WTC11 (cell line): ENCODE measurements around the gene RIGI. TPM values are rescaled to one million over a fixed set of nuclear protein-coding genes. Genes with fewer than 3 reads are reported as not detected.

Experiments
- ATAC-seq: fragments of 200-7000 bp; cut with Tn5 transposase; 2 replicates; pipeline ENCODE4 v1.10.0; 2021; ENCODE audit warnings: mild to moderate bottlenecking, moderate library complexity
- CTCF ChIA-PET: fragments of 300-600 bp; sonication (Branson Sonifier 250); formaldehyde crosslinking; loops from one replicate; lab custom pipeline; 2021; ENCODE audit warnings: antibody characterized with exemption; lab: Charles Lee
- POLR2A ChIA-PET: fragments of 350-600 bp; sonication (Branson Sonifier 250); formaldehyde crosslinking; loops from one replicate; lab custom pipeline; 2021; ENCODE audit warnings: antibody characterized with exemption; lab: Charles Lee
- DNase-seq: peaks from one replicate; pipeline ENCODE4 v3.0.0; 2021; ENCODE audit warnings: low spot score
- H3K27ac Mint-ChIP-seq: 2 replicates; pipeline ENCODE4 v1.8.0; 2021; ENCODE audit warnings: mixed read lengths
- H3K27me3 Mint-ChIP-seq: 2 replicates; pipeline ENCODE4 v1.8.0; 2021; ENCODE audit warnings: low read depth, mild to moderate bottlenecking, moderate library complexity, mixed read lengths
- H3K36me3 Mint-ChIP-seq: 2 replicates; pipeline ENCODE4 v1.8.0; 2021; ENCODE audit warnings: mixed read lengths
- H3K4me1 Mint-ChIP-seq: 2 replicates; pipeline ENCODE4 v1.8.0; 2022; ENCODE audit warnings: mixed read lengths
- H3K4me3 Mint-ChIP-seq: 2 replicates; pipeline ENCODE4 v1.8.0; 2021; ENCODE audit warnings: mild to moderate bottlenecking, moderate library complexity, mixed read lengths
- H3K9me3 Mint-ChIP-seq: 2 replicates; pipeline ENCODE4 v1.8.0; 2021; ENCODE audit warnings: mixed read lengths
- ARID4B ChIP-seq: sonication (generic); formaldehyde crosslinking; IDR thresholded peaks from 2 replicates; pipeline ENCODE4 v1.8.0; 2023; ENCODE audit warnings: missing genetic modification reagents, mild to moderate bottlenecking, borderline replicate concordance
- ATF1 ChIP-seq: sonication (generic); formaldehyde crosslinking; IDR thresholded peaks from 2 replicates; pipeline ENCODE4 v1.8.1; 2023; ENCODE audit warnings: mild to moderate bottlenecking, moderate library complexity, missing genetic modification reagents
- CREB1 ChIP-seq: sonication (generic); formaldehyde crosslinking; IDR thresholded peaks from 2 replicates; pipeline ENCODE4 v1.8.0; 2023; ENCODE audit warnings: mild to moderate bottlenecking, missing genetic modification reagents
- CTCF ChIP-seq: fragments of 200-600 bp; IDR thresholded peaks from 2 replicates; pipeline ENCODE4 v1.8.0; 2022; ENCODE audit warnings: antibody characterized with exemption
- E2F5 ChIP-seq: sonication (generic); formaldehyde crosslinking; IDR thresholded peaks from 2 replicates; pipeline ENCODE4 v1.8.1; 2022; ENCODE audit warnings: mild to moderate bottlenecking, moderate library complexity, missing genetic modification reagents
- ELF4 ChIP-seq: sonication (generic); formaldehyde crosslinking; IDR thresholded peaks from 2 replicates; pipeline ENCODE4 v1.8.1; 2022; ENCODE audit warnings: low read depth, mild to moderate bottlenecking, moderate library complexity, missing genetic modification reagents
- FOXJ3 ChIP-seq: sonication (generic); formaldehyde crosslinking; IDR thresholded peaks from 2 replicates; pipeline ENCODE4 v1.9.0; 2021; ENCODE audit warnings: missing genetic modification reagents, mild to moderate bottlenecking, borderline replicate concordance
- FOXK1 ChIP-seq: sonication (generic); formaldehyde crosslinking; IDR thresholded peaks from 2 replicates; pipeline ENCODE4 v1.8.0; 2022; ENCODE audit warnings: mild to moderate bottlenecking, moderate library complexity, missing genetic modification reagents
- FOXP1 ChIP-seq: sonication (generic); formaldehyde crosslinking; IDR thresholded peaks from 2 replicates; pipeline ENCODE4 v1.8.0; 2022; ENCODE audit warnings: missing genetic modification reagents, mild to moderate bottlenecking, moderate library complexity, borderline replicate concordance
- FOXP4 ChIP-seq: sonication (generic); formaldehyde crosslinking; IDR thresholded peaks from 2 replicates; pipeline ENCODE4 v1.8.0; 2022; ENCODE audit warnings: mild to moderate bottlenecking, missing genetic modification reagents
- MAX ChIP-seq: sonication (generic); formaldehyde crosslinking; IDR thresholded peaks from 2 replicates; pipeline ENCODE4 v1.8.0; 2022; ENCODE audit warnings: mild to moderate bottlenecking, missing genetic modification reagents
- MXD4 ChIP-seq: fragments of 250-450 bp; sonication (Bioruptor Pico); IDR thresholded peaks from 2 replicates; pipeline ENCODE4 v1.8.0; 2021; ENCODE audit warnings: mild to moderate bottlenecking, moderate library complexity, borderline replicate concordance
- NFYB ChIP-seq: sonication (generic); formaldehyde crosslinking; conservative IDR thresholded peaks from 2 replicates; pipeline ENCODE4 v1.8.0; 2022; ENCODE audit warnings: low read depth, missing genetic modification reagents
- RELA ChIP-seq: sonication (generic); formaldehyde crosslinking; IDR thresholded peaks from 2 replicates; pipeline ENCODE4 v1.8.1; 2022; ENCODE audit warnings: missing genetic modification reagents, mild to moderate bottlenecking, borderline replicate concordance
- SMAD3 ChIP-seq: sonication (generic); formaldehyde crosslinking; IDR thresholded peaks from 2 replicates; pipeline ENCODE4 v1.8.0; 2022; ENCODE audit warnings: missing genetic modification reagents, mild to moderate bottlenecking, borderline replicate concordance
- ZNF396 ChIP-seq: fragments of 250-450 bp; sonication (Bioruptor Pico); IDR thresholded peaks from 2 replicates; pipeline ENCODE4 v1.8.0; 2021; ENCODE audit warnings: mild to moderate bottlenecking, moderate library complexity, borderline replicate concordance
- ZNF671 ChIP-seq: fragments of 250-450 bp; sonication (Bioruptor Pico); IDR thresholded peaks from 2 replicates; pipeline ENCODE4 v1.8.0; 2021; ENCODE audit warnings: mild to moderate bottlenecking
- total RNA-seq: library from RNA; stranded (reverse); gene quantifications from 3 replicates; pipeline ENCODE4 v1.2.3, GENCODE V29; 2021

The RIGI gene
- total RNA-seq, 1 experiment from 2014 or later: 7.5 TPM

GRCh38 chr9:32552172-32552872 lies 26.3 kb upstream of the RIGI start, which contains the start of the genes SMIM27 and TOPORS (continued):
- TF ChIP-seq CREB1 (0 out of 2 replicates have a peak, but pooled peaks have one; percentile 61), NFYB (CRISPR knock-in tag) (0 out of 2 replicates have a peak, but pooled peaks have one; percentile 15), FOXJ3 (CRISPR knock-in tag) (no peak), FOXP4 (CRISPR knock-in tag) (peak; percentile 68; the same call in 1 of the 2 replicates), MAX (CRISPR knock-in tag) (peak; percentile 60; the same call in 1 of the 2 replicates), CTCF (no peak), RELA (CRISPR knock-in tag) (no peak)

- Mint-ChIP-seq H3K9me3 (no peaks in the 10 kb centered on the region), H3K36me3 (peaks cover 22% of the 10 kb centered on the region), H3K4me3 (peak overlapping the region; percentile 91), H3K27me3 (no peaks in the 10 kb centered on the region), H3K27ac (peak overlapping the region; percentile 98), H3K4me1 (peaks cover 24% of the 10 kb centered on the region)
- TF ChIP-seq E2F5 (CRISPR knock-in tag) (0 out of 2 replicates have a peak, but pooled peaks have one; percentile 4), ZNF671 (CRISPR knock-in tag) (no peak), ATF1 (CRISPR knock-in tag) (no peak)
- peak; percentile 21 for ATAC-seq
- ChIA-PET CTCF (interaction anchor here (0.5 to 4.7 kb wide), 9 partner anchors 21 to 173 kb away, joined by 3 to 49 read pairs (median 11); partner anchors contain the start of gene RIGI), POLR2A (interaction anchor here (0.7 to 3.8 kb wide), 11 partner anchors 12 to 450 kb away, joined by 3 to 36 read pairs (median 5); partner anchors contain the start of genes ACO1, APTX, NDUFB6 and RIGI)
- no peak for DNase-seq
Measured at GRCh38 chr9:32551276-32552051, 25.5 kb upstream of the RIGI start.

GRCh38 chr9:32550562-32551275 lies 24.7 kb upstream of the RIGI start:
- Mint-ChIP-seq H3K27me3 (no peaks in the 10 kb centered on the region), H3K4me1 (peaks cover 24% of the 10 kb centered on the region), H3K27ac (peak overlapping the region; percentile 98), H3K36me3 (peaks cover 22% of the 10 kb centered on the region), H3K9me3 (no peaks in the 10 kb centered on the region), H3K4me3 (peak overlapping the region; percentile 91)
- ChIA-PET POLR2A (interaction anchor here (0.8 to 3.8 kb wide), 11 partner anchors 9 to 451 kb away, joined by 3 to 36 read pairs (median 4); partner anchors contain the start of genes ACO1, APTX, NDUFB6 and RIGI), CTCF (interaction anchor here (0.5 to 4.7 kb wide), 11 partner anchors 11 to 172 kb away, joined by 3 to 49 read pairs (median 6); partner anchors contain the start of genes ACO1, NDUFB6 and RIGI)
- ATAC-seq (peak; percentile 90), DNase-seq (peak; percentile 98)
- TF ChIP-seq ZNF396 (CRISPR knock-in tag) (no peak), ELF4 (CRISPR knock-in tag) (no peak), FOXP1 (CRISPR knock-in tag) (peak; percentile 75; the same call in 1 of the 2 replicates), SMAD3 (CRISPR knock-in tag) (no peak), FOXK1 (CRISPR knock-in tag) (peak; percentile 95), ARID4B (CRISPR knock-in tag) (no peak), RELA (CRISPR knock-in tag) (no peak), MXD4 (CRISPR knock-in tag) (no peak)
